Smooth muscle cell (in vitro differentiated cells): Measurements from ENCODE around the gene ERGIC1. TPM values are rescaled to one million over a fixed set of nuclear protein-coding genes. Genes with fewer than 3 reads are reported as not detected.

Experiments used
- DNase-seq: peaks from one replicate; lab custom pipeline; 2025; ENCODE audit not compliant: unreplicated experiment; lab: John Stamatoyannopoulos, UW
- H2AFZ ChIP-seq: fragments of 200-600 bp; sonication (generic); 2 replicates; pipeline ENCODE4 v1.6.0; 2016; ENCODE audit warnings: antibody characterized with exemption, low read depth, mild to moderate bottlenecking
- H3F3A ChIP-seq: fragments of 200-600 bp; sonication (generic); 2 replicates; pipeline ENCODE4 v1.6.0; 2017; ENCODE audit warnings: antibody characterized with exemption, low read depth
- H3K27ac ChIP-seq: fragments of 200-600 bp; sonication (generic); 2 replicates; pipeline ENCODE4 v1.5.1; 2016; ENCODE audit warnings: low read depth, mild to moderate bottlenecking
- H3K27me3 ChIP-seq: fragments of 200-600 bp; sonication (generic); 2 replicates; pipeline ENCODE4 v1.6.1; 2016; ENCODE audit warnings: low read depth, mild to moderate bottlenecking
- H3K36me3 ChIP-seq: fragments of 200-600 bp; sonication (generic); 2 replicates; pipeline ENCODE4 v1.5.1; 2016; ENCODE audit warnings: low read depth
- H3K4me1 ChIP-seq: fragments of 200-600 bp; sonication (generic); 2 replicates; pipeline ENCODE4 v1.5.1; 2016; ENCODE audit warnings: low read depth
- H3K4me2 ChIP-seq: fragments of 200-600 bp; sonication (generic); 2 replicates; pipeline ENCODE4 v1.6.0; 2016; ENCODE audit warnings: mild to moderate bottlenecking
- H3K4me3 ChIP-seq: fragments of 200-600 bp; sonication (generic); 2 replicates; pipeline ENCODE4 v1.5.1; 2016; ENCODE audit warnings: mild to moderate bottlenecking
- H3K79me2 ChIP-seq: fragments of 200-600 bp; sonication (generic); 2 replicates; pipeline ENCODE4 v1.6.0; 2016; ENCODE audit warnings: low read depth, mild to moderate bottlenecking
- H3K9ac ChIP-seq: fragments of 200-600 bp; sonication (generic); 2 replicates; pipeline ENCODE4 v1.6.0; 2016; ENCODE audit warnings: low read depth
- H3K9me3 ChIP-seq: fragments of 200-600 bp; sonication (generic); replicated peaks from 2 replicates; pipeline ENCODE4 v1.5.1; 2016; ENCODE audit warnings: low read depth
- H4K20me1 ChIP-seq: fragments of 200-600 bp; sonication (generic); 2 replicates; pipeline ENCODE4 v1.6.0; 2016; ENCODE audit warnings: low read depth
- CTCF ChIP-seq: fragments of 200-600 bp; sonication (generic); IDR thresholded peaks from 2 replicates; pipeline ENCODE4 v1.5.1; 2017; ENCODE audit warnings: borderline replicate concordance, mild to moderate bottlenecking, antibody characterized with exemption; ENCODE audit not compliant: insufficient read depth, poor library complexity, severe bottlenecking
- WGBS: methylation state at CpG from one replicate; pipeline ENCODE4 v1.1.7; 2016; ENCODE audit warnings: low lambda C conversion rate; 5-methylcytosine and 5-hydroxymethylcytosine counted together
- polyA plus RNA-seq: library from polyadenylated mRNA; unstranded; fragments of >200 nt; fragmentation: Nextera tagmentation; extraction: Ambion mirVana; gene quantifications from 2 replicates; pipeline ENCODE4 v1.2.1, GENCODE V29; 2016
- total RNA-seq: library from RNA; depleted of rRNA; stranded (reverse); fragments of >200 nt; gene quantifications from 2 replicates; pipeline ENCODE4 v1.2.3, GENCODE V29; 2014

Gene ERGIC1
- total and polyA plus RNA-seq, 2 experiments from 2014 or later, result 38.2 to 140 TPM

- 50% methylated on average over 2 of the region's 2 CpGs for WGBS
- Histone ChIP-seq H3K27ac (no peak overlapping the region), H3F3A (no peaks in the 10 kb centered on the region), H3K9ac (no peak overlapping the region), H3K9me3 (no peaks in the 10 kb centered on the region), H3K4me2 (no peak overlapping the region), H3K4me3 (no peak overlapping the region), H3K27me3 (no peaks in the 10 kb centered on the region), H2AFZ (no peak overlapping the region), H3K36me3 (no peaks in the 10 kb centered on the region), H4K20me1 (no peaks in the 10 kb centered on the region), H3K79me2 (no peaks in the 10 kb centered on the region), H3K4me1 (no peaks in the 10 kb centered on the region)
- no peak for DNase-seq
- TF ChIP-seq CTCF, result no peak
These were observed 8.3 kb upstream of the ERGIC1 start for GRCh38 chr5:172825610-172826204.

- no peak for TF ChIP-seq CTCF
- no peaks in the 10 kb centered on the region for H3K9me3 ChIP-seq
- H3K36me3 ChIP-seq, result no peaks in the 10 kb centered on the region
- no peaks in the 10 kb centered on the region for H3K27me3 ChIP-seq
- H3K4me2 ChIP-seq, result no peak overlapping the region
- H3K79me2 ChIP-seq, result no peaks in the 10 kb centered on the region
- H4K20me1 ChIP-seq, result no peaks in the 10 kb centered on the region
- peaks cover 9% of the 10 kb centered on the region for H3F3A ChIP-seq
- H3K4me3 ChIP-seq, result no peak overlapping the region
- 62% methylated on average over 2 of the region's 2 CpGs for WGBS
- H3K27ac ChIP-seq, result no peak overlapping the region
- H2AFZ ChIP-seq, result no peak overlapping the region
- H3K9ac ChIP-seq, result no peak overlapping the region
- no peaks in the 10 kb centered on the region for H3K4me1 ChIP-seq
- DNase-seq, result no peak
These were observed 6.2 kb upstream of the ERGIC1 start for GRCh38 chr5:172827841-172828240.

- no peak for DNase-seq
- no peaks in the 10 kb centered on the region for H3K79me2 ChIP-seq
- H3K27me3 ChIP-seq, result no peaks in the 10 kb centered on the region
- no peaks in the 10 kb centered on the region for H4K20me1 ChIP-seq
- WGBS, result 76% methylated on average over 6 of the region's 6 CpGs
- H3K27ac ChIP-seq, result no peak overlapping the region
- H3K9ac ChIP-seq, result no peak overlapping the region
- TF ChIP-seq CTCF, result no peak
- no peaks in the 10 kb centered on the region for H3K4me1 ChIP-seq
- peaks cover 14% of the 10 kb centered on the region for H3F3A ChIP-seq
- H3K9me3 ChIP-seq, result no peaks in the 10 kb centered on the region
- H2AFZ ChIP-seq, result no peak overlapping the region
- H3K36me3 ChIP-seq, result no peaks in the 10 kb centered on the region
- H3K4me2 ChIP-seq, result no peak overlapping the region
- no peak overlapping the region for H3K4me3 ChIP-seq
These were observed 5.1 kb upstream of the ERGIC1 start for GRCh38 chr5:172828911-172829431.

- TF ChIP-seq CTCF, result no peak
These were observed 3.7 kb upstream of the ERGIC1 start for GRCh38 chr5:172830275-172830799.

More at GRCh38 chr5:172830275-172830799, 3.7 kb upstream of the ERGIC1 start:
- Histone ChIP-seq H3K4me2 (no peak overlapping the region), H2AFZ (no peak overlapping the region), H3F3A (peaks cover 14% of the 10 kb centered on the region), H3K9me3 (no peaks in the 10 kb centered on the region), H3K4me3 (no peak overlapping the region), H3K4me1 (peaks cover 7% of the 10 kb centered on the region), H4K20me1 (no peaks in the 10 kb centered on the region), H3K27ac (peak overlapping the region; percentile 88), H3K79me2 (peaks cover 10% of the 10 kb centered on the region), H3K27me3 (no peaks in the 10 kb centered on the region), H3K36me3 (no peaks in the 10 kb centered on the region), H3K9ac (no peak overlapping the region)
- WGBS, result 50% methylated on average over 1 of the region's 1 CpG
- no peak for DNase-seq
